HG03442 (cell line): ENCODE data around the gene HTR4.

Experiments
- ATAC-seq: cut with Tn5 transposase; IDR thresholded peaks from one replicate; pipeline ENCODE4 v1.9.1; 2021; ENCODE audit warnings: mild to moderate bottlenecking, moderate library complexity; ENCODE audit not compliant: unreplicated experiment

Gene HTR4

DNA sequence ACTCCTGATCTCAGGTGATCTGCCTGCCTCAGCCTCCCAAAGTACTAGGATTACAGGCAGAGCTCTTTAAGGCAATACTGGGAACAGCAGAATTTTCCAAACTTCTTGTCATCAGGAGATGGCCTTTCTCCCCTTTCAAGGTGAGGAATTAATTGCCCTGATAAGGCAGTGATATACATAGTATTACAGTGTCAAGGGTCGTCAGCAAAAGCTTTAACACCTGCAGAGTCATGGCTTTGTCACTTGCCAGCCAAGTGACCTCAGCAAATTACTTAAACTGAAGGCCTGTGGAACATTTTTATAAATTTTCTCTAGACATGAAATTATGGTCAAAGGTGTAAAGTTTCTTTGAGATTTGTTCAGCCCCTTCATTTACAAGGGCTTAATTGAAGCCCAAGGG is 211.1 kb downstream of the HTR4 start:
- ATAC-seq: no peak

GRCh38 chr5:148438933-148439332 is 215.4 kb downstream of the HTR4 start:
- no peak for ATAC-seq

GRCh38 chr5:148437249-148437648 is 217.1 kb downstream of the HTR4 start:
- no peak for ATAC-seq

GRCh38 chr5:148436029-148436428 is 218.3 kb downstream of the HTR4 start:
- no peak for ATAC-seq

GRCh38 chr5:148433826-148434225 is 220.5 kb downstream of the HTR4 start:
- no peak for ATAC-seq
